ENCODE measurements around the gene HOXA9. TPM values are rescaled to one million over a fixed set of nuclear protein-coding genes. Genes with fewer than 3 reads are reported as not detected.

Gene HOXA9
- total and polyA plus RNA-seq, 2 of the 4 experiments (the other 2 are of a cell fraction) = 0.18 to 0.32 TPM

GRCh38 chr7:27212497-27213432, 47.4 kb upstream of the HOXA9 start (continued):
- TF ChIP-seq ELK1 (IDR thresholded peaks at IDR 0.05; ENCODE audit: borderline replicate concordance, low read depth, low read length) = no peak
- no peak for TF ChIP-seq RAD21 (IDR thresholded peaks at IDR 0.05; ENCODE audit: low read length)
- no peak for TF ChIP-seq FOS (IDR thresholded peaks at IDR 0.05; ENCODE audit: low read depth, low read length)
- no peak for TF ChIP-seq RCOR1 (IDR thresholded peaks at IDR 0.05; ENCODE audit: insufficient replicate concordance, low read length)

All from IMR-90 (cell line).